Inflammatory macrophage treated with lipopolysaccharide for 4 hours (primary cell): ENCODE data around the gene GDA.
"Not testable (repeated sequence)": the region's sequence is repeated elsewhere in the genome, so short reads cannot be mapped to it uniquely, and the experiment has no call there.

Experiments used
- DNase-seq: peaks from one replicate; pipeline ENCODE4 v3.0.0-alpha.2; 2020

Gene GDA

GRCh38 chr9:72289401-72289800 is 140.2 kb downstream of the GDA start:
- peak; percentile 52 for DNase-seq

DNA sequence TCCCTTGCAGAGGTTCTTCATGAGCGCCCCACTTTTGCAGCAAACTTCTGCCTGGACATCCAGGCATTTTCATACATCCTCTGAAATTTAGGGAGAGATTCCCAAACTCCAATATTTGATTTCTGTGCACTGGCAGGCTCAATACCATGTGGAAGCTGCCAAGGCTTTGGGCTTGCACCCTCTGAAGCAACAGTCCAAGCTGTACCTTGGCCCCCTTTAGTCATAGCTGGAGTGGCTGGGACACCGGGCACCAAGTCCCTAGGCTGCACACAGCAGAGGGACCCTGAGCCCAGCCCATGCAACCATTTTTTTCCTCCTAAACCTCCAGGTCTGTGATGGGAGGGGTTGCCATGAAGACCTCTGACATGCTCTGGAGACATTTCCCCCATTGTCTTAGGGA is 141.1 kb downstream of the GDA start:
- DNase-seq: no peak

DNA sequence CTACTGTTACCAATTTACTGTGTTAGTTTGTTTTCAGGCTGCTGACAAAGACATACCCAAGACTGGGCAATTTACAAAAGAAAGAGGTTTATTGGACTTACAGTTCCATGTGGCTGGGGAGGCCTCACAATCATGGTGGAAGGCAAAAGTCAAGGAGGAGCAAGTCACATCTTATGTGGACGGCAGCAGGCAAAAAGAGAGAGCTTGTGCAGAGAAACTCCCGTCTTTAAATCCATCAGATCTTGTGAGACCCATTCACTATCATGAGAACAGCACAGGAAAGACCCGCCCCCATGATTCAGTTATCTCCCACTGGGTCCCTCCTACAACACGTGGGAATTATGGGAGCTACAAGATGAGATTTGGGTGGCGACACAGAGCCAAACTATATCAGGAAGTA is 142.3 kb downstream of the GDA start:
- DNase-seq: not testable (repeated sequence)

GRCh38 chr9:72292256-72292682 is 143.0 kb downstream of the GDA start:
- DNase-seq: peak; percentile 75

- peak; percentile 97 for DNase-seq
Observed at GRCh38 chr9:72292874-72293607, 143.8 kb downstream of the GDA start.

DNA sequence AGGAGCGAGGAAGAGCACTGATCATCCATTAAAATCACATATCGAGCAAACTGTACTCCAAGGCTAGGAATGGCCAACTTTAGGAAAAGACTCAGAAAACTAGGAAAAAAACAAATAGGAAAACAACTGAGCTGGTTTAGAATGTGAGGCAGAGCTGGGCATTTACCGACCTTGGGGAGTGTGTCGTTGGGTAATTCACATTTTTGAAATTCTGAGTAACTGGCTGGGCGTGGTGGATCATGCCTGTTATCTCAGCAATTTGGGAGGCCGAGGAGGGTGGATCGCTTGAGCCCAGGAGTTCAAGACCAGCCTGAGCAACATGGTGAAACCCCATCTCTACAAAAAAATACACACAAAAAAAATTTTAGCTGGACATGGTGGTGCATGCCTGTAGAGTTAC is 145.7 kb downstream of the GDA start:
- peak; percentile 86 for DNase-seq

DNA sequence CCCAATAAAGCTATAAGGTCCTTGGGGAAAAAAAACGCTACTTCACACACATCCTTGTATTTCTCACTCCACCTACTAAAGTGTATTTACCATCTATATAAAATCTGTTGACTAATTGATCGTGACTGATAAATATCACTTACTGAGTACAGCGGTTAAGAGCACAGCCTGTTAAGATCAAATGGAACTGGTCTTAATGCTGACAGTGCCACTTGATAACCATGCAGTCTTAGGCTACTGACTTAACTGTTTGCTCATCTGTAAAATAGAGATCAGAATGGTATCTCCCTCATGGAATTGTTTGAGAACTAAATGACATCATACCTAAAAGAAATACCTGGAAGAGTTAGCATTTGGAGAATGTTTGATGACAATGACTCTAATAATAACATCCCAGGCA is 148.3 kb downstream of the GDA start:
- DNase-seq: no peak

GRCh38 chr9:72299017-72299603 is 149.9 kb downstream of the GDA start:
- DNase-seq: no peak

- peak; percentile 76 for DNase-seq
Observed at GRCh38 chr9:72300873-72301272, 151.6 kb downstream of the GDA start.
